Measurements from ENCODE around the gene NACC2.

Gene NACC2

GRCh38 chr9:136008693-136008997 lies 86.4 kb downstream of the NACC2 start:
- H3K4me3 ChIP-seq (replicated peaks; ENCODE audit: low read depth, low read length): no peak overlapping the region
- no peak for TF ChIP-seq CTCF (IDR thresholded peaks at IDR 0.05; ENCODE audit: low read depth, low read length, missing control alignments)
- DNase-seq (ENCODE audit: extremely low read depth, low read depth): no peak

GRCh38 chr9:136007934-136008692 lies 87.0 kb downstream of the NACC2 start:
- TF ChIP-seq CTCF (IDR thresholded peaks at IDR 0.05; ENCODE audit: low read depth, low read length, missing control alignments): no peak
- DNase-seq (ENCODE audit: extremely low read depth, low read depth): no peak
- H3K4me3 ChIP-seq (replicated peaks; ENCODE audit: low read depth, low read length): no peak overlapping the region

GRCh38 chr9:136007276-136007933 lies 87.7 kb downstream of the NACC2 start:
- no peak for DNase-seq (ENCODE audit: extremely low read depth, low read depth)
- TF ChIP-seq CTCF (IDR thresholded peaks at IDR 0.05; ENCODE audit: low read depth, low read length, missing control alignments): no peak
- no peak overlapping the region for H3K4me3 ChIP-seq (replicated peaks; ENCODE audit: low read depth, low read length)

GRCh38 chr9:136006169-136006568 lies 88.9 kb downstream of the NACC2 start:
- no peak for DNase-seq (ENCODE audit: extremely low read depth, low read depth)
- no peak for TF ChIP-seq CTCF (IDR thresholded peaks at IDR 0.05; ENCODE audit: low read depth, low read length, missing control alignments)
- H3K4me3 ChIP-seq (replicated peaks; ENCODE audit: low read depth, low read length): no peak overlapping the region

GRCh38 chr9:136004712-136005111 lies 90.4 kb downstream of the NACC2 start:
- no peak overlapping the region for H3K4me3 ChIP-seq (replicated peaks; ENCODE audit: low read depth, low read length)
- no peak for DNase-seq (ENCODE audit: extremely low read depth, low read depth)
- no peak for TF ChIP-seq CTCF (IDR thresholded peaks at IDR 0.05; ENCODE audit: low read depth, low read length, missing control alignments)

- no peak for DNase-seq (ENCODE audit: extremely low read depth, low read depth)
- no peak for TF ChIP-seq CTCF (IDR thresholded peaks at IDR 0.05; ENCODE audit: low read depth, low read length, missing control alignments)
- no peak overlapping the region for H3K4me3 ChIP-seq (replicated peaks; ENCODE audit: low read depth, low read length)
Observed at GRCh38 chr9:136004219-136004618, 90.9 kb downstream of the NACC2 start.
